Endothelial cell of umbilical vein (primary cell): ENCODE data around the gene SOX2. TPM values are rescaled to one million over a fixed set of nuclear protein-coding genes. Genes with fewer than 3 reads are reported as not detected.

Experiments used
- BruUV-seq: library from RNA; stranded (reverse); fragments of 400-500 nt; replicated peaks from 2 replicates; lab custom pipeline; 2021; lab: Mats Ljungman, UMichigan
- CTCF ChIA-PET: fragments of 300-600, 350-600 bp; sonication (Branson Sonifier 250); formaldehyde crosslinking; loops from one replicate; lab custom pipeline; 2021; ENCODE audit warnings: antibody characterized with exemption, inconsistent platforms; lab: Charles Lee
- POLR2A ChIA-PET: fragments of 300-600, 350-600 bp; sonication (Branson Sonifier 250); formaldehyde crosslinking; loops from one replicate; lab custom pipeline; 2021; ENCODE audit warnings: antibody characterized with exemption, inconsistent platforms; lab: Charles Lee
- DNase-seq: peaks from one replicate; pipeline ENCODE4 v3.0.0-alpha.2; 2011; ENCODE audit warnings: low read depth, low spot score
- FAIRE-seq: peaks from 2 replicates; lab custom pipeline; 2011; peaks lifted over from hg19 to GRCh38; lab: Jason Lieb, UNC
- H2AFZ ChIP-seq: 2 replicates; pipeline ENCODE4 v1.6.0; 2012; ENCODE audit warnings: low read depth, low read length, control low read depth, inconsistent platforms
- H3K27ac ChIP-seq: 2 replicates; pipeline ENCODE4 v1.5.1; 2011; ENCODE audit warnings: low read depth, mild to moderate bottlenecking, control low read depth, low read length, moderate library complexity; ENCODE audit not compliant: insufficient read depth
- H3K27me3 ChIP-seq, 2 experiments: 2 replicates each; pipeline versions ENCODE4 v1.6.0 to v1.6.1; 2011; ENCODE audit warnings: low read length in 2 of 2, mixed read lengths in 1 of 2; ENCODE audit not compliant: control insufficient read depth in 2 of 2, insufficient read depth in 2 of 2
- H3K36me3 ChIP-seq, 2 experiments: 2 replicates in 1 of 2; 3 replicates in 1 of 2; pipeline ENCODE4 v1.5.1; 2011; ENCODE audit warnings: low read length in 2 of 2, mild to moderate bottlenecking in 1 of 2, moderate library complexity in 1 of 2; ENCODE audit not compliant: control insufficient read depth in 2 of 2, insufficient read depth in 2 of 2; ENCODE audit errors: extremely low read depth in 1 of 2
- H3K4me1 ChIP-seq: 3 replicates; pipeline ENCODE4 v1.5.1; 2011; ENCODE audit warnings: mild to moderate bottlenecking, low read length; ENCODE audit not compliant: control insufficient read depth, insufficient read depth; ENCODE audit errors: extremely low read depth
- H3K4me2 ChIP-seq: 2 replicates; pipeline ENCODE4 v1.6.1; 2011; ENCODE audit warnings: low read length, control low read depth, mixed read lengths; ENCODE audit not compliant: insufficient read depth
- H3K4me3 ChIP-seq, 3 experiments: fragments of 200-600 bp in 1 of 3; sonication (generic), shearing (Covaris generic) in 1 of 3; replicated peaks in 1 of 3; 2 replicates each; pipeline ENCODE4 v1.5.1; 2011 to 2016; ENCODE audit warnings: control low read depth in 3 of 3, low read length in 3 of 3, mild to moderate bottlenecking in 2 of 3, inconsistent platforms in 1 of 3, low read depth in 1 of 3, moderate library complexity in 1 of 3; ENCODE audit not compliant: insufficient read depth in 1 of 3
- H3K79me2 ChIP-seq: 2 replicates; pipeline ENCODE4 v1.6.0; 2012; ENCODE audit warnings: low read length, inconsistent platforms; ENCODE audit not compliant: control insufficient read depth, insufficient read depth
- H3K9ac ChIP-seq: replicated peaks from 2 replicates; pipeline ENCODE3; 2011; ENCODE audit warnings: low read length, control low read depth; ENCODE audit not compliant: insufficient read depth; ENCODE audit errors: extremely low read depth
- H3K9me1 ChIP-seq: replicated peaks from 3 replicates; pipeline ENCODE4 v1.6.0; 2011; ENCODE audit warnings: mild to moderate bottlenecking, low read length; ENCODE audit not compliant: control insufficient read depth, insufficient read depth; ENCODE audit errors: extremely low read depth
- H3K9me3 ChIP-seq: replicated peaks from 2 replicates; pipeline ENCODE4 v1.5.1; 2012; ENCODE audit warnings: low read length, inconsistent platforms; ENCODE audit not compliant: control insufficient read depth, insufficient read depth
- H4K20me1 ChIP-seq: replicated peaks from 2 replicates; pipeline ENCODE3; 2011; ENCODE audit warnings: mild to moderate bottlenecking, low read length; ENCODE audit not compliant: control insufficient read depth, insufficient read depth; ENCODE audit errors: extremely low read depth
- FOS ChIP-seq: IDR thresholded peaks from 2 replicates; pipeline ENCODE4 v1.6.1; 2011; ENCODE audit warnings: mild to moderate bottlenecking, low read length, moderate library complexity, borderline replicate concordance; ENCODE audit not compliant: insufficient read depth
- GATA2 ChIP-seq: IDR thresholded peaks from 2 replicates; pipeline ENCODE4 v1.7.0; 2011; ENCODE audit warnings: low read depth, mild to moderate bottlenecking, moderate library complexity, mixed read lengths, low read length; ENCODE audit not compliant: insufficient read length, insufficient read depth
- MYC ChIP-seq: IDR thresholded peaks from one replicate; pipeline ENCODE4 v1.6.1; 2011; ENCODE audit warnings: mild to moderate bottlenecking, low read depth, low read length
- POLR2A ChIP-seq: IDR thresholded peaks from 2 replicates; pipeline ENCODE4 v1.6.1; 2012; ENCODE audit warnings: low read depth, mild to moderate bottlenecking, control low read depth, low read length
- POLR2AphosphoS5 ChIP-seq: IDR thresholded peaks from 2 replicates; pipeline ENCODE4 v1.6.1; 2012; ENCODE audit warnings: low read depth, mild to moderate bottlenecking, control low read depth, low read length, moderate library complexity; ENCODE audit not compliant: insufficient read depth
- dilution Hi-C: fragments of 300-500 bp; cut with MboI; formaldehyde crosslinking; loops from one replicate; pipeline ENCODE4 v1.15.0; 2019; ENCODE audit warnings: low sequenced_read_pairs; ENCODE audit not compliant: extremely low pct_ligation_motif_present
- intact Hi-C: fragments of 100-400 bp; cut with micrococcal nuclease; formaldehyde crosslinking; loops from one replicate; pipeline ENCODE4 v1.10.0; 2022
- polyA plus RNA-seq, 4 experiments: library from polyadenylated mRNA; depleted of rRNA in 3 of 4; stranded (reverse) in 3 of 4; unstranded in 1 of 4; fragments of >200 nt; gene quantifications; 2 replicates each; pipeline versions ENCODE4 v1.2.1 to v1.2.3, GENCODE V29; 2011 to 2012; ENCODE audit warnings: missing spikeins in 1 of 4
- total RNA-seq: library from RNA; stranded (reverse); gene quantifications from 2 replicates; pipeline ENCODE4 v1.2.3, GENCODE V29; 2021
- TF ChIP-seq, protein P1 (sequence below), 2 donors: IDR thresholded peaks; 1 replicate in 1 of 2; 2 replicates in 1 of 2; pipeline ENCODE4 v1.5.1; 2011; ENCODE audit warnings: low read length in 2 of 2, mild to moderate bottlenecking in 2 of 2, moderate library complexity in 2 of 2, control low read depth in 1 of 2, inconsistent platforms in 1 of 2, low read depth in 1 of 2; ENCODE audit not compliant: insufficient read depth in 1 of 2; ENCODE audit errors: extremely low read depth in 1 of 2
- TF ChIP-seq, protein P2 (sequence below): IDR thresholded peaks from 2 replicates; pipeline ENCODE4 v1.6.1; 2011; ENCODE audit not compliant: insufficient read depth, insufficient read length

Gene SOX2
- total and polyA plus RNA-seq, 2 donors (not counting 3 experiments of a cell fraction or from before 2014, with no cell fraction given) = 0.13 to 0.23 TPM

DNA sequence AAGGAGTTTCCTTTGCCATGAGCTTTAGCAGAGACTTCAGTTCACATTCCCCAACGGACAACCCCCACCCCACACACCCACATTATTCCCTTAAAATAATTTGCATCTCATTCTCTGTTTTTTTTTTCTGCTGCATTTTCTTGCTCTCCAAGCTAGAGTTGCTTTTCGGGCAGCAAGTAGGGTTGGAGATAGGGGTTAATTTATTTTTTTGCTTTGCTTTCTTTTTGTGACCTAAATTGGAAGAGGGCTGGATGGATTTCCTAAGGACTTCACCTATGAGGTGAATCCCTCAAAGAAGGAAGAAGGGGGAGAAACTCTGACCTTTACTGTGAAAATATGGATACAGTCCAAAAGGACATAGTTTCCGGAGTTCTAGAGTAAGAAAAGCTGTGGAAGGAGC lies 6.6 kb downstream of the SOX2 start:
- dilution Hi-C loops = no loop called here
- DNase-seq = no peak
- TF ChIP-seq, protein P1, sequence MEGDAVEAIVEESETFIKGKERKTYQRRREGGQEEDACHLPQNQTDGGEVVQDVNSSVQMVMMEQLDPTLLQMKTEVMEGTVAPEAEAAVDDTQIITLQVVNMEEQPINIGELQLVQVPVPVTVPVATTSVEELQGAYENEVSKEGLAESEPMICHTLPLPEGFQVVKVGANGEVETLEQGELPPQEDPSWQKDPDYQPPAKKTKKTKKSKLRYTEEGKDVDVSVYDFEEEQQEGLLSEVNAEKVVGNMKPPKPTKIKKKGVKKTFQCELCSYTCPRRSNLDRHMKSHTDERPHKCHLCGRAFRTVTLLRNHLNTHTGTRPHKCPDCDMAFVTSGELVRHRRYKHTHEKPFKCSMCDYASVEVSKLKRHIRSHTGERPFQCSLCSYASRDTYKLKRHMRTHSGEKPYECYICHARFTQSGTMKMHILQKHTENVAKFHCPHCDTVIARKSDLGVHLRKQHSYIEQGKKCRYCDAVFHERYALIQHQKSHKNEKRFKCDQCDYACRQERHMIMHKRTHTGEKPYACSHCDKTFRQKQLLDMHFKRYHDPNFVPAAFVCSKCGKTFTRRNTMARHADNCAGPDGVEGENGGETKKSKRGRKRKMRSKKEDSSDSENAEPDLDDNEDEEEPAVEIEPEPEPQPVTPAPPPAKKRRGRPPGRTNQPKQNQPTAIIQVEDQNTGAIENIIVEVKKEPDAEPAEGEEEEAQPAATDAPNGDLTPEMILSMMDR (IDR thresholded peaks at IDR 0.05; ENCODE audit: extremely low read depth in 1 of 2, insufficient read depth in 1 of 2, low read depth in 1 of 2, low read length in 2 of 2) = no peak
- no peak for TF ChIP-seq POLR2A
- TF ChIP-seq MYC = no peak
- TF ChIP-seq POLR2AphosphoS5 = no peak
- TF ChIP-seq GATA2 = no peak
- TF ChIP-seq, protein P2, sequence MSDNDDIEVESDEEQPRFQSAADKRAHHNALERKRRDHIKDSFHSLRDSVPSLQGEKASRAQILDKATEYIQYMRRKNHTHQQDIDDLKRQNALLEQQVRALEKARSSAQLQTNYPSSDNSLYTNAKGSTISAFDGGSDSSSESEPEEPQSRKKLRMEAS = no peak
- TF ChIP-seq FOS = no peak
- Histone ChIP-seq H3K9ac (no peak overlapping the region), H3K9me1 (no peaks in the 10 kb centered on the region), H3K9me3 (no peaks in the 10 kb centered on the region), H3K79me2 (no peaks in the 10 kb centered on the region), H2AFZ (no peak overlapping the region), H3K27ac (no peak overlapping the region), H3K4me3 (no peak overlapping the region), H3K36me3 (no peaks in the 10 kb centered on the region), H3K27me3 (peaks cover 7 to 11% of the 10 kb centered on the region in 2 experiments), H3K4me2 (no peak overlapping the region), H3K4me1 (no peaks in the 10 kb centered on the region), H4K20me1 (no peaks in the 10 kb centered on the region)
- CTCF ChIA-PET = interaction anchor here (1.1 to 2.4 kb wide), 4 partner anchors 10 to 965 kb away, joined by 3 to 10 read pairs (median 9); no protein-coding TSS in a partner anchor
- no TSS peak for BruUV-seq
- intact Hi-C loops = loop anchor here (10.0 kb wide), 1 partner anchor 734 kb away; the partner anchor contains the start of gene DNAJC19
- FAIRE-seq = no peak
- POLR2A ChIA-PET = no interaction called here
